Progenitor cell of endocrine pancreas (in vitro differentiated cells): ENCODE measurements around the gene NOX4. TPM values are rescaled to one million over a fixed set of nuclear protein-coding genes. Genes with fewer than 3 reads are reported as not detected.
A peak's percentile ranks its signal among the peaks of the same experiment; 100 is the strongest.
"Not testable (repeated sequence)": the region's sequence is repeated elsewhere in the genome, so short reads cannot be mapped to it uniquely, and the experiment has no call there.

ENCODE experiments used
- DNase-seq: peaks from one replicate; pipeline ENCODE4 v3.0.0; 2021; ENCODE audit warnings: low spot score; ENCODE audit not compliant: unreplicated experiment
- H3K27ac Mint-ChIP-seq: 2 replicates; pipeline ENCODE4 v1.8.0; 2021; ENCODE audit warnings: mild to moderate bottlenecking, moderate library complexity, mixed read lengths
- H3K27me3 Mint-ChIP-seq: 2 replicates; pipeline ENCODE4 v1.8.0; 2021; ENCODE audit warnings: mixed read lengths
- H3K36me3 Mint-ChIP-seq: 2 replicates; pipeline ENCODE4 v1.8.0; 2022; ENCODE audit warnings: mixed read lengths; ENCODE audit not compliant: insufficient read depth
- H3K4me1 Mint-ChIP-seq: 2 replicates; pipeline ENCODE4 v1.8.0; 2021; ENCODE audit warnings: low read depth, mixed read lengths
- H3K4me3 Mint-ChIP-seq: 2 replicates; pipeline ENCODE4 v1.8.0; 2021; ENCODE audit warnings: low read depth, mild to moderate bottlenecking, moderate library complexity, mixed read lengths
- H3K9me3 Mint-ChIP-seq: 2 replicates; pipeline ENCODE4 v1.8.0; 2021; ENCODE audit warnings: low read depth, mixed read lengths
- total RNA-seq: library from RNA; stranded (reverse); gene quantifications from 2 replicates; pipeline ENCODE4 v1.2.1, GENCODE V29; 2021
- TF ChIP-seq, protein P1 (sequence below): fragments of 200-600 bp; sonication (generic); IDR thresholded peaks from one replicate; pipeline ENCODE4 v1.5.0; 2021; ENCODE audit warnings: antibody characterized with exemption, mild to moderate bottlenecking; ENCODE audit not compliant: unreplicated experiment

Gene NOX4
- total RNA-seq, 1 donor from 2014 or later, result 6.7 TPM

GRCh38 chr11:89421718-89422117 lies 69.5 kb downstream of the NOX4 start:
- DNase-seq, result no peak
- H3K27me3 Mint-ChIP-seq, result no peaks in the 10 kb centered on the region
- no peaks in the 10 kb centered on the region for H3K4me1 Mint-ChIP-seq
- H3K9me3 Mint-ChIP-seq, result peaks cover 3% of the 10 kb centered on the region
- TF ChIP-seq, protein P1, sequence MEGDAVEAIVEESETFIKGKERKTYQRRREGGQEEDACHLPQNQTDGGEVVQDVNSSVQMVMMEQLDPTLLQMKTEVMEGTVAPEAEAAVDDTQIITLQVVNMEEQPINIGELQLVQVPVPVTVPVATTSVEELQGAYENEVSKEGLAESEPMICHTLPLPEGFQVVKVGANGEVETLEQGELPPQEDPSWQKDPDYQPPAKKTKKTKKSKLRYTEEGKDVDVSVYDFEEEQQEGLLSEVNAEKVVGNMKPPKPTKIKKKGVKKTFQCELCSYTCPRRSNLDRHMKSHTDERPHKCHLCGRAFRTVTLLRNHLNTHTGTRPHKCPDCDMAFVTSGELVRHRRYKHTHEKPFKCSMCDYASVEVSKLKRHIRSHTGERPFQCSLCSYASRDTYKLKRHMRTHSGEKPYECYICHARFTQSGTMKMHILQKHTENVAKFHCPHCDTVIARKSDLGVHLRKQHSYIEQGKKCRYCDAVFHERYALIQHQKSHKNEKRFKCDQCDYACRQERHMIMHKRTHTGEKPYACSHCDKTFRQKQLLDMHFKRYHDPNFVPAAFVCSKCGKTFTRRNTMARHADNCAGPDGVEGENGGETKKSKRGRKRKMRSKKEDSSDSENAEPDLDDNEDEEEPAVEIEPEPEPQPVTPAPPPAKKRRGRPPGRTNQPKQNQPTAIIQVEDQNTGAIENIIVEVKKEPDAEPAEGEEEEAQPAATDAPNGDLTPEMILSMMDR, result no peak
- H3K27ac Mint-ChIP-seq, result no peak overlapping the region
- no peak overlapping the region for H3K4me3 Mint-ChIP-seq
- peaks cover 4% of the 10 kb centered on the region for H3K36me3 Mint-ChIP-seq

GRCh38 chr11:89420981-89421380 lies 70.2 kb downstream of the NOX4 start:
- TF ChIP-seq, protein P1, result no peak
- H3K36me3 Mint-ChIP-seq, result no peaks in the 10 kb centered on the region
- peaks cover under 1% of the 10 kb centered on the region for H3K4me1 Mint-ChIP-seq
- no peaks in the 10 kb centered on the region for H3K9me3 Mint-ChIP-seq
- no peak for DNase-seq
- H3K27ac Mint-ChIP-seq, result peak overlapping the region; percentile 29
- no peaks in the 10 kb centered on the region for H3K27me3 Mint-ChIP-seq
- H3K4me3 Mint-ChIP-seq, result no peak overlapping the region

GRCh38 chr11:89416961-89417360 lies 74.2 kb downstream of the NOX4 start:
- Mint-ChIP-seq H3K27me3 (no peaks in the 10 kb centered on the region), H3K27ac (no peak overlapping the region), H3K4me3 (no peak overlapping the region), H3K4me1 (peaks cover 2% of the 10 kb centered on the region), H3K36me3 (peaks cover 3% of the 10 kb centered on the region), H3K9me3 (peaks cover 3% of the 10 kb centered on the region)
- DNase-seq, result no peak
- TF ChIP-seq, protein P1, result no peak

DNA sequence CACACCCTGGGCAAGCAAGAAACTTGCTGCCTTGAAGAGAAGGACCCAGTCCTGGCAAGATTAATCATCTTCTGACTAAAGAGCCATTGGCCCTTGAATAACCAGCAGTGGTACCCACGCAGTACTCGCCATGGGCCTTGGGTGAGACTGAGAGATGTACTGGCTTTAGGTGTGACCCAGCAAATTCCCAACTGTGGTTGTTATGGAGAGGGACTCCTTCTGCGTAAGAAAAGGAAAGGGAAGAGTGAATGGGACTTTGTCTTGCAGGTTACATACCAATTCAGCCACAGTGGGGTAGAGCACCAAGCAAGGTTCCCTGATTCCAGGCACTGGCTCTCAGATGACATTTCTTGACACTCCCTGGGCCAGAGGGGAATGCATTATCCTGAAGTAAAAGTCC lies 80.1 kb downstream of the NOX4 start:
- H3K4me3 Mint-ChIP-seq, H3K27ac Mint-ChIP-seq, DNase-seq, H3K9me3 Mint-ChIP-seq, H3K36me3 Mint-ChIP-seq, H3K27me3 Mint-ChIP-seq, H3K4me1 Mint-ChIP-seq: not testable (repeated sequence)

GRCh38 chr11:89410666-89411065 lies 80.5 kb downstream of the NOX4 start:
- H3K9me3 Mint-ChIP-seq, H3K27ac Mint-ChIP-seq, H3K27me3 Mint-ChIP-seq: not testable (repeated sequence)

GRCh38 chr11:89408441-89408840 lies 82.7 kb downstream of the NOX4 start:
- not testable (repeated sequence) for DNase-seq, H3K27me3 Mint-ChIP-seq, H3K4me1 Mint-ChIP-seq, H3K9me3 Mint-ChIP-seq, H3K27ac Mint-ChIP-seq, H3K36me3 Mint-ChIP-seq, H3K4me3 Mint-ChIP-seq

More at GRCh38 chr11:89410666-89411065, 80.5 kb downstream of the NOX4 start:
- not testable (repeated sequence) for H3K4me3 Mint-ChIP-seq, H3K36me3 Mint-ChIP-seq, DNase-seq, H3K4me1 Mint-ChIP-seq

DNA sequence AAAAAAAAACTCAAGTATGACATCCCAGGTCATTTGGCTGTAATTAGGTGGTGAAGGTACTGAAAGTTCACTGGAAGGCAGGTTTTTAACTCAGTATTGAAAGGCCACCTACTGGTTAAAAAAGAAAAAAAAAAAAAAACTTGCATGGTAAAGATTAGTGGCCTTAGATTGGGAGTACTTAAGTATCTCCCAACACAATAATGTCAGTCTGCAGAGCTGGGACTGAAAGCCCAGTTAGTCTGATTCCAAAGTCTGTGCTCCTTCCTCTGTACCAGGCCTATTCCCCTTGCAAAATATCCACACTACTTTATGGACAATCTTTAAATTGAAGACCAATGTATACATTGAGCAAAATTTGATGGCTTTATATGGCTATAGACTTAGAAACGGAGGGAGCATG lies 85.5 kb downstream of the NOX4 start:
- Mint-ChIP-seq H3K4me1 (no peaks in the 10 kb centered on the region), H3K27ac (peak overlapping the region; percentile 2), H3K9me3 (no peaks in the 10 kb centered on the region), H3K27me3 (no peaks in the 10 kb centered on the region), H3K36me3 (no peaks in the 10 kb centered on the region), H3K4me3 (no peak overlapping the region)
- no peak for DNase-seq
- TF ChIP-seq, protein P1, result peak; percentile 26

DNA sequence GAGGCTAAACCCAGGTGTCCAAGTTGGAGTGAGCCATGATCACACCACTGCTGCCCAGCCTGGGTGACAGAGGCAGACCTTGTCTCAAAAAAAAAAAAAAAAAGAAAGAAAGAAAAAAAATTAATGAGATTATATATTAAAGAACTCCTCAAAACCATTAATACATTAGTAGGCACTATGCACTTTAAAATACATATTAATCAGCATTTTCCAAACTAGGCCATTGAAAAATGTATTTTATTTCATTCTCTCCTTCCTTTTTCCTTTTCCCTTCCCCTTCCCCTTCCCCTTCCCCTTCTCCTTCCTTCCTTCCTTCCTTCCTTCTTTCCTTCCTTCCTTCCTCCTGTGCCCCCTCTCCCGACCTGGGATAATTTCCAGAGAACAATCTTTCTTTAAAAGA lies 99.5 kb downstream of the NOX4 start:
- H3K27me3 Mint-ChIP-seq, DNase-seq, H3K27ac Mint-ChIP-seq, H3K4me3 Mint-ChIP-seq, H3K4me1 Mint-ChIP-seq, H3K9me3 Mint-ChIP-seq: not testable (repeated sequence)
- peaks cover 15% of the 10 kb centered on the region for H3K36me3 Mint-ChIP-seq

DNA sequence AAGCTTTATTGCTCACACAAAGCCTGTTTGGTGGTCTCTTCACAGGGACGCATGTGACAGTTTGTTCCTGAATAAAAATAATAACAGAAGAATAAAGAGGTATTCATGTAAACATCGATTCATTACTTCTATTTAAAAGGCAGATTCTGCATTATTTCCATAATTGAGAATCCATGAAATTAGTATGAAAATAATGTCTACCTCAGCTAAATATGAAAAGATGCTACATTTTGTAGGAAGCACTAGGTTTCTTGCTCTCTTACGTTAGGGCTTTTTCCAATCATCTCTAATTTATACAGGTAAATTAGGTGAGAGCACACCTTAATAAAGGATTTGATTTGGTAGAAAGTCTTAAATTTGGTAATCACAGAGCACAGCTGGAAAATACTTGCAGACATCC lies 103.7 kb downstream of the NOX4 start:
- not testable (repeated sequence) for DNase-seq, H3K4me1 Mint-ChIP-seq, H3K27me3 Mint-ChIP-seq, H3K9me3 Mint-ChIP-seq, H3K4me3 Mint-ChIP-seq, H3K27ac Mint-ChIP-seq, H3K36me3 Mint-ChIP-seq

GRCh38 chr11:89382986-89383385 lies 108.2 kb downstream of the NOX4 start:
- not testable (repeated sequence) for H3K9me3 Mint-ChIP-seq, H3K27ac Mint-ChIP-seq, H3K4me1 Mint-ChIP-seq, H3K4me3 Mint-ChIP-seq, DNase-seq, H3K27me3 Mint-ChIP-seq, H3K36me3 Mint-ChIP-seq
